ENCODE results near the gene ZNF71. TPM values are rescaled to one million over a fixed set of nuclear protein-coding genes. Genes with fewer than 3 reads are reported as not detected.

The ZNF71 gene
- total RNA-seq, 2 experiments from 2014 or later = 5.7 to 6.0 TPM

Other genes with a start within 250 kb of the ZNF71 start
- 1 to 10 TPM; 1.9 to 3.3 TPM for gene ZNF582, start 201.8 kb upstream of the ZNF71 start, total RNA-seq
- 1 to 10 TPM; 3.5 to 3.6 TPM for gene ZNF583, start 191.0 kb upstream of the ZNF71 start, total RNA-seq
- under 1 TPM; 0.32 to 0.52 TPM for gene ZNF667, start 118.0 kb upstream of the ZNF71 start, total RNA-seq
- gene ZNF471, start 87.4 kb upstream of the ZNF71 start, total RNA-seq = under 1 TPM; 0.55 to 0.77 TPM
- gene ZFP28, start 56.4 kb upstream of the ZNF71 start, total RNA-seq = 1 to 10 TPM; 4.2 to 4.7 TPM
- 1 to 10 TPM; 4.0 TPM for gene ZNF470, start 27.8 kb upstream of the ZNF71 start, total RNA-seq
- not detected for gene SMIM17, start 47.9 kb downstream of the ZNF71 start, total RNA-seq
- gene ZNF835, start 76.5 kb downstream of the ZNF71 start, total RNA-seq = 1 to 10 TPM; 2.1 to 2.2 TPM
- not detected for gene PEG3, start 245.4 kb downstream of the ZNF71 start, total RNA-seq
- not detected for gene ZIM2, start 245.4 kb downstream of the ZNF71 start, total RNA-seq

Data from activated CD8-positive, alpha-beta memory T cell treated with anti-CD3 and anti-CD28 coated beads, Interleukin-2, amount 10 ng/mL, durations not matched to agents 7 days and 5 days (primary cell).